Naive thymus-derived CD8-positive, alpha-beta T cell (primary cell): Measurements from ENCODE around the gene VKORC1L1. TPM values are rescaled to one million over a fixed set of nuclear protein-coding genes. Genes with fewer than 3 reads are reported as not detected.
A peak's percentile ranks its signal among the peaks of the same experiment; 100 is the strongest.
"Not testable (repeated sequence)": the region's sequence is repeated elsewhere in the genome, so short reads cannot be mapped to it uniquely, and the experiment has no call there.

ENCODE experiments used
- ATAC-seq, 2 donors: fragments of 150-1000 bp; cut with Tn5 transposase in 1 of 2; sonication (Bioruptor Pico), chemical (Tn5 transposase) in 1 of 2; 1 replicate in 1 of 2; 2 replicates in 1 of 2; pipeline ENCODE4 v1.10.0; 2021; ENCODE audit warnings: mild to moderate bottlenecking in 2 of 2, moderate library complexity in 2 of 2
- POLR2A ChIA-PET: fragments of 350-600 bp; sonication (Branson Sonifier 250); formaldehyde crosslinking; loops from one replicate; lab custom pipeline; 2021; ENCODE audit warnings: antibody characterized with exemption; lab: Charles Lee
- DNase-seq, 10 donors: peaks; one replicate each; pipeline versions ENCODE4 v3.0.0 to v3.0.0-alpha.2; 2020 to 2022
- H3K27ac Mint-ChIP-seq, 10 donors: one replicate each; pipeline ENCODE4 v1.8.0; 2020 to 2022; ENCODE audit warnings: mild to moderate bottlenecking in 10 of 10, mixed read lengths in 10 of 10, moderate library complexity in 4 of 10, inconsistent platforms in 1 of 10
- H3K27me3 Mint-ChIP-seq, 5 donors: one replicate each; pipeline ENCODE4 v1.8.0; 2021 to 2022; ENCODE audit warnings: mixed read lengths in 5 of 5
- H3K36me3 Mint-ChIP-seq, 3 donors: one replicate each; pipeline ENCODE4 v1.8.0; 2020 to 2022; ENCODE audit warnings: mixed read lengths in 3 of 3, mild to moderate bottlenecking in 2 of 3, inconsistent platforms in 1 of 3
- H3K4me1 Mint-ChIP-seq, 4 donors: one replicate each; pipeline ENCODE4 v1.8.0; 2021 to 2022; ENCODE audit warnings: mixed read lengths in 4 of 4
- H3K4me3 Mint-ChIP-seq, 10 donors: one replicate each; pipeline ENCODE4 v1.8.0; 2020 to 2022; ENCODE audit warnings: mild to moderate bottlenecking in 10 of 10, mixed read lengths in 10 of 10, moderate library complexity in 6 of 10, inconsistent platforms in 1 of 10
- H3K9me3 Mint-ChIP-seq, 9 donors: one replicate each; pipeline ENCODE4 v1.8.0; 2020 to 2022; ENCODE audit warnings: mixed read lengths in 9 of 9, mild to moderate bottlenecking in 3 of 9, inconsistent platforms in 1 of 9, moderate library complexity in 1 of 9
- polyA plus RNA-seq, 3 donors: library from polyadenylated mRNA; unstranded; fragments of 300-500 nt; fragmentation: Illumina TruSeq; gene quantifications; one replicate each; pipeline ENCODE4 v1.2.3, GENCODE V29; 2021
- total RNA-seq, 8 experiments: library from RNA in 2 of 8; stranded (reverse) in 2 of 8; gene quantifications; one replicate each; pipeline ENCODE4 v1.2.3 and lab custom pipeline; 2021 to 2026

Gene VKORC1L1
- total and polyA plus RNA-seq, 5 experiments from 2014 or later: 2.0 to 9.8 (median 3.1) TPM

DNA sequence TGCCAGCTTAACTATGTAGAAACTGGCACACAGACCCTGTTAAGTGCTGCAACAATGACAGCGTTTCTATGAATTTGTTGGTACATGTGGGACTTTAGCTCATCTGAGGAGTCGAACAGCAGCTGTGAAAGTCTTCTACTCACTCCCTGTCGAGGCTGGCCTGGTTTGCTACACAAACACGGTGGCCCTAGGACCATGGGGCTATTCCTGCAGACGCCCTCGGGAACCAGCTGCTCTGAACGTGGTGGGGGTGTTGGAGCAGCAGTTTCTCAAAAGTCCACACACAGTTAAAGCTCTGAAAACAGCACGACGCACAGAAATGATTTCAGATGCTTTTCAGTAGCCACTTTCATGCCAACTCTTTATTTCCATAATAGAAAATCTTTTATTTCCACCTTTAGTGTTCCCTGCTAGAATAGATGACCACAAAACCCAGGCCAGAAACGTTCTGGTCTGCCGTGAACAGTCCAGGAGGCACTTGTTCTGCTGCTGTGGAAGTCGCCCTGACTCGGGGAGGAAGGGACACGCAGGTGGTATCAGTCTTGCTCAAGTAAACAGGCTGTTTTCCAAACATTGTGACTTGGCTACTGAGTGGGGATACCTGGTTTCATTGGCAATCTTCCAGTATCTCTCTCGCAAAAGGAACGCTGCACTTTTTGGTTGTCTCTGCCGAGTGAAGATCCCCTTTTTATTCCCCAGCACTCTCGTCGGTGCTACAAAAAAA lies 87.6 kb downstream of the VKORC1L1 start:
- Mint-ChIP-seq H3K36me3 (peaks cover 5 to 87% (median 28%) of the 10 kb centered on the region in 3 donors), H3K27me3 (no peaks in the 10 kb centered on the region), H3K4me3 (no peak overlapping the region), H3K27ac (peak overlapping the region in 2 of 10 donors; percentile 2 to 52), H3K4me1 (no peaks in the 10 kb centered on the region), H3K9me3 (no peaks in the 10 kb centered on the region)
- ATAC-seq (no peak), DNase-seq (no peak)
- POLR2A ChIA-PET: no interaction called here

DNA sequence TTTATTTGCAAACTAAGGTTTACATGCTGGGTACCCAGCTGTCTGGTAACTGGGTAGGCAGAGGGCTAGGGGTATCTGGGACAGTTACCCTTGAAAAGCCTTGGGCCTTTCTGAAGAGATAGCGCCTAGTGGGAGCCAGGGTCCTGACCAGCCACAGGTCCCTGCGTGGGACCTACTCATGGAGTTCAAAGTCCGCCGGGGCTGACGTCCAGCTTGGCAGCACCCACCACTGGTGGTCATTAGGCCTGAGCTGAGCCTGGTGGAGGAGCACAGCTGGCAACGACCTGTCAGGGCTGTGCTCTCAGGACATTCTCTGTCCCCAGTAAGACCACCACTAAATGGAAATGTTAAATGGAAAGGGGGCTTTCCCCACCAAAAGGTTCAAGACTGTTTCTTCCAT lies 89.2 kb downstream of the VKORC1L1 start:
- Mint-ChIP-seq H3K27ac (peak overlapping the region in 1 of 10 donors; percentile 56), H3K9me3 (no peaks in the 10 kb centered on the region), H3K4me1 (no peaks in the 10 kb centered on the region), H3K36me3 (peaks cover 5 to 88% (median 29%) of the 10 kb centered on the region in 3 donors), H3K27me3 (no peaks in the 10 kb centered on the region), H3K4me3 (no peak overlapping the region)
- no peak for DNase-seq
- POLR2A ChIA-PET: no interaction called here
- ATAC-seq: no peak

DNA sequence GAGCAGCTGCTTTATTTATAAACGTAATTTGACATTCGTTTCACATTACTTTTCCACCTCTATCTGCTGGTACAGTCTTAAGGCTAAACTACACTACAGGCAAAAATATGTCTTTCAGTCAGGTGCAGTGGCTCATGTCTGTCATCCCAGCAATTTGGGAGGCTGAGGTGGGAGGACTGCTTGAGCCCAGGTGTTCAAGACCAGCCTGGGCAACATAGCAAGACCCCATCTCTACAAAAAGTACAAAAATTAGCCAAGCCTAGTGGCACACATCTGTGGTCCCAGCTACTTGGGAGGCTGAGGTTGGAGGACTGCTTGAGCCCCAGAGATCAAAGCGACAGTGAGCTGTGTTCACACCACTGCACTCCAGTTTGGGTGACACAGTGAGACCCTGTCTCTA lies 91.8 kb downstream of the VKORC1L1 start:
- not testable (repeated sequence) for H3K9me3 Mint-ChIP-seq, ATAC-seq, DNase-seq, H3K4me3 Mint-ChIP-seq, H3K4me1 Mint-ChIP-seq, H3K27me3 Mint-ChIP-seq
- peaks cover 5 to 91% (median 26%) of the 10 kb centered on the region in 3 donors for H3K36me3 Mint-ChIP-seq
- peak overlapping the region in 1 of 10 donors; percentile 28 for H3K27ac Mint-ChIP-seq
- POLR2A ChIA-PET: interaction anchor here (0.6 kb wide), 1 partner anchor 18 kb away, joined by 3 read pairs; no protein-coding TSS in a partner anchor

DNA sequence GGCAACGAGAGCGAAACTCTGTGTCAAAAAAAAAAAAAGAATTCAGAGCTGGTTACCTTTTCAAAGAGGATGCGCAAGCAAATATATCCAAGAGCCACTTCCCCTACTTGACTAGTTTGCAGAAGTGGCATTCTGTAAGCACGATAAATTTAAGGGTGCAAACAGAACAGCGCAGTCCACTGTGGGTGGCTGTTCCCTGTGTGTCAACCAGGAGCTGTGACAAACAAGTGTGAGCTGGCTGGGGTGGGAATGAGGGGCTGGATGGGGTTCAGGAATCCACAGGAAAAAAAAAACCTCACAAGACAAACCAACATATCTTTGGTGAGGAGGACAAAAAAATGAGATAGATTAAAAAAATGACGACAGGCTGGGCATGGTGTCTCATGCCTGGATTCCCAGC lies 93.3 kb downstream of the VKORC1L1 start:
- H3K27ac Mint-ChIP-seq: peak overlapping the region in 2 of 10 donors; percentile 41 to 61
- POLR2A ChIA-PET: no interaction called here
- no peaks in the 10 kb centered on the region for H3K4me1 Mint-ChIP-seq
- no peak overlapping the region for H3K4me3 Mint-ChIP-seq
- peaks cover 5 to 91% (median 15%) of the 10 kb centered on the region in 3 donors for H3K36me3 Mint-ChIP-seq
- DNase-seq (no peak), ATAC-seq (no peak)
- H3K9me3 Mint-ChIP-seq: no peaks in the 10 kb centered on the region
- H3K27me3 Mint-ChIP-seq: no peaks in the 10 kb centered on the region

DNA sequence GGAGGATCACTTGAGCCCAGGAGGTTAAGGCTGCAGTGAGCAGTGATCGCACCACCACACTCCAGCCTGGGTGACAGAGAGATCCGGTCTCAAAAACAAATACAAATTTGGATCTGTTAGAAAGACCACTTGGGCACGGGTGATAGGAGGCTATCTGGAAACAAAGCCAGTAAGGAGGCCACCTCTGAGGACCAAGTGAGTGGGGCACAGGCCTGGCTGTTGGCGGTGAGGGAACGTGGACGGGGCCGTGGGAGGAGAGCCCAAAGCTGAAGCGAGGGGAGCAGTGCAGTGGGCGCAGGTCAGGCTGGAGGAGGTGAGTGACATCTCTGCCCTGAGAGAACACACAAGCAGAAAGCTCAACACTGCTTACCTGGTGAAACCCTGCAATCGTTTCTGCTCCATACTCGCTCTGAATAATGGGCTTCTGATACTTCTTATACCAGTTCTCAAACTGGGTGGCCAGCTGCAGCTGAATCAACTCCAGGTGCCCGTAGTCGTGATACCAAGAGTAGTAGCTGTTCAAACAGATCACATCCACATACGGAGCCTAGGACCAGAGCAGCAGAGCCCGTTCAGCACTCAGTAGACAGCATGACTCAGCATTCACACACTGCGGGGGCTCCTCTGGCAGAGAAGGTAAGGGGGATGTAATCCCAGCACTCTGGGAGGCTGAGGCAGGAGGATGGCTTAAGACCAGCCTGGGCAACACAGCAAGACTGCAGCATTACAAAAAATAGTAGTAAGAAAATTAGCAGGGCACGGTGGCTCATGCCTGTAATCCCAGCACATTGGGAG lies 94.7 kb downstream of the VKORC1L1 start:
- Mint-ChIP-seq H3K4me3 (no peak overlapping the region), H3K9me3 (no peaks in the 10 kb centered on the region), H3K27me3 (no peaks in the 10 kb centered on the region), H3K4me1 (no peaks in the 10 kb centered on the region), H3K36me3 (peaks cover 5 to 92% (median 18%) of the 10 kb centered on the region in 3 donors), H3K27ac (peak overlapping the region in 1 of 10 donors; percentile 47)
- POLR2A ChIA-PET: no interaction called here
- ATAC-seq (no peak), DNase-seq (no peak)

DNA sequence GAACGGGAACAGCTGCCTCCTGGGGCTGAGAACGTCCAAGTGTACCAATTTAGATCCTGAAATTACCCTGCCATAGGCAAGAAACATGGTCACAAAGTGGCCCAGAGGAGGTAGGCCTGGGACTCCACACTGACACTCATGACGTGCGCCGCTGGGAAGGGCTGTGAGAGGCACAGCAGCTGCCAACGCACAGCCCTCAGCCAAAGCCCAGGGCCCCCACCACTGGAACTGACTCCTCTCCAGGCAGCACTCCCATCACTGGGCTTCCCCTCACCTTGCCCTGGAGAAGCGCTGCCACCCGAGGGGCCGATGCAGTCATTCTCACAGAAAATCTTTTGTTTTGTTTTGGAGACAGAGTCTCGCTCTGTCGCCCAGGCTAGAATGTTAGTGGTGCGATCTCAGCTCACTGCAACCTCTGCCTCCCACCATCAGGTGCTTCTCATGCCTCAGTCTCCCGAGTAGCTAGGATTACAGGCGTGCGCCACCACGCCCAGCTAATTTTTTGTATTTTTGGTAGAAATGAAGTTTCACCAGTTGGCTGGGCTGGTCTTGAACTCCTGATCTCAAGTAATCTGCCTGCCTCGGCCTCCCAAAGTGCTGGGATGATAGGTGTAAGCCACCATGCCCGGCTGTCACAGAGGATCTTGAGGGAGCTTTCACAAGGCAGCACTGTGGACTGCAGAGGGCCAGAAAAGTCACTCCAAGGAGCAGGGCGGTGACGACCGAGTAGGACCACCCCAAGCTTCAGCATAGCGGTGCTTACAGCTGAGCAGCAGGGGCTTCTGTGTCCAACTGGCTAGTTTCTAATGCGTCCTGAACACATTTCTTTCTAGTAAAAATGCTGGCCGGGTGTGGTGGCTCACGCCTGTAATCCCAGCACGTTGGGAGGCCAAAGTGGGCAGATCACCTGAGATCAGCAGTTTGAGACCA lies 95.6 kb downstream of the VKORC1L1 start:
- H3K36me3 Mint-ChIP-seq: peaks cover 0 to 92% (median 15%) of the 10 kb centered on the region in 3 donors
- no peaks in the 10 kb centered on the region for H3K4me1 Mint-ChIP-seq
- no peaks in the 10 kb centered on the region for H3K9me3 Mint-ChIP-seq
- no peak overlapping the region for H3K4me3 Mint-ChIP-seq
- no peaks in the 10 kb centered on the region for H3K27me3 Mint-ChIP-seq
- H3K27ac Mint-ChIP-seq: no peak overlapping the region
- POLR2A ChIA-PET: no interaction called here
- no peak for DNase-seq
- no peak for ATAC-seq

DNA sequence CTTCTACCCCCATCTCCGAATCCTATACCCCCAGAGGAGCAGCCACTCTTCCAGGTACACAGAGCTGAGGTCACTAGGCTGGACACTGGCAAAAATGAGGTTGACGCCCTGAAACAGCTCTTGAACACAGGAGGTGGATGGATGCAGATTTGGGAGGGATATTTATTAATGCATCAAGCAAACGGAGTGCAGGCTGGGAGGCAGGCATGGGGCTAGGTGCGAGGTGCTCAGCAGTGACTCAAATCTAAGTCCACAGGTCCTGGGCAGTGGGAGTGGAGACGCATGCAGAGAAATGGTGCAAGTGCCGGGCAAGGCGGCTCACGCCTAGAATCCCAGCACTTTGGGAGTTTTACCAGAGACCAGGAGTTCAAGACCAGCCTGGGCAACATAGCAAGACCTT lies 98.1 kb downstream of the VKORC1L1 start:
- Mint-ChIP-seq H3K36me3 (peaks cover 0 to 87% (median 6%) of the 10 kb centered on the region in 3 donors), H3K4me1 (no peaks in the 10 kb centered on the region), H3K4me3 (no peak overlapping the region), H3K27ac (no peak overlapping the region), H3K27me3 (no peaks in the 10 kb centered on the region), H3K9me3 (no peaks in the 10 kb centered on the region)
- POLR2A ChIA-PET: no interaction called here
- ATAC-seq (no peak), DNase-seq (no peak)

DNA sequence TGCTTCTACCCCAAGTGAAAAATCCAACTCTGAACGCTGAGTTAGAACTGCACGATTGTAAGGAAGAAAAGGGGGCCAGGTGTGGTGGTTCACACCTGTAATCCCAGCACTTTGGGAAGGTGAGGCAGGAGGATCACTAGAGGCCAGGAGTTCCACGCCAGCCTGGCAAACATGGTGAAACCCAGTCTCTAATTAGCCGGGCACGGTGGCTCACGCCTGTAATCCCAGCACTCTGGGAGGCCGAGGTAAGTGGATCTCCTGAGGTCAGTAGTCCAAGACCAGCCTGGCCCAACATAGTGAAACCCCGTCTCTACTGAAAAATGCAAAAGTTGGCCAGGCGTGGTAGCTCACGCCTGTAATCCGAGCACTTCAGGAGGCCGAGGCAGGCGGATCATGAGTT lies 100.1 kb downstream of the VKORC1L1 start:
- H3K27me3 Mint-ChIP-seq: no peaks in the 10 kb centered on the region
- no peaks in the 10 kb centered on the region for H3K4me1 Mint-ChIP-seq
- peaks cover 0 to 74% (median 4%) of the 10 kb centered on the region in 3 donors for H3K36me3 Mint-ChIP-seq
- H3K9me3 Mint-ChIP-seq: no peaks in the 10 kb centered on the region
- H3K27ac Mint-ChIP-seq: peak overlapping the region in 2 of 10 donors; percentile 4 to 32
- no peak for ATAC-seq
- POLR2A ChIA-PET: no interaction called here
- no peak for DNase-seq
- no peak overlapping the region for H3K4me3 Mint-ChIP-seq

DNA sequence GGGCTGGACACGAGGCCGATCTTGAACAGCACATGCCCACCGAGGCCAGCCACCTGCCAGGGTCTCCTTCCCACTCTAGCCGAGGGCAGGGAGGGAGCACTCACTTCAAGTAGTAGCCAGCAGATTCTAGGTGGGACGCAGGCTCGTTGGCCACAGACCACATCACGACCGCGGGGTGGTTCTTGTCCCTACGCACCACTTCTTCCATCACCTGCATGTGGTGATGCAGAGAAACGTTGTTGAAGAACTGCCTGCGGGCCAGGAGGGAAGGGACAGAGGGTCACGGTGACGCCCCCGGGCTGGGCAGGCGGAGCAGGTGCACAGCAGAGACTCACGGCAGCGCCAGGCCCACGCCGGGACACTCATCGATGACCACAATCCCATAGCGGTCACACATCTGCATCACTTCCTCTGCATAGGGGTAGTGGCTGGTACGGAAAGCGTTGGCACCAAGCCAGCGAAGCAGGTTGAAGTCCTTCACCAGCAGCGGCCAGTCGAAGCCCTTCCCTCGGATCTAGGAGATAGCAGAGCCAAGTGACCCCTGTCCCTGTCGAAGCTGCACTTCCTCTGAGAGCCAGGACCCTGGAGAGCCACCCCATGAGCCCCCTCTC lies 101.4 kb downstream of the VKORC1L1 start:
- Mint-ChIP-seq H3K4me1 (peaks cover 0 to 4% (median 0%) of the 10 kb centered on the region in 4 donors), H3K9me3 (no peaks in the 10 kb centered on the region), H3K27me3 (no peaks in the 10 kb centered on the region), H3K4me3 (no peak overlapping the region), H3K27ac (no peak overlapping the region), H3K36me3 (peaks cover 0 to 69% (median 4%) of the 10 kb centered on the region in 3 donors)
- DNase-seq (no peak), ATAC-seq (no peak)
- POLR2A ChIA-PET: no interaction called here

DNA sequence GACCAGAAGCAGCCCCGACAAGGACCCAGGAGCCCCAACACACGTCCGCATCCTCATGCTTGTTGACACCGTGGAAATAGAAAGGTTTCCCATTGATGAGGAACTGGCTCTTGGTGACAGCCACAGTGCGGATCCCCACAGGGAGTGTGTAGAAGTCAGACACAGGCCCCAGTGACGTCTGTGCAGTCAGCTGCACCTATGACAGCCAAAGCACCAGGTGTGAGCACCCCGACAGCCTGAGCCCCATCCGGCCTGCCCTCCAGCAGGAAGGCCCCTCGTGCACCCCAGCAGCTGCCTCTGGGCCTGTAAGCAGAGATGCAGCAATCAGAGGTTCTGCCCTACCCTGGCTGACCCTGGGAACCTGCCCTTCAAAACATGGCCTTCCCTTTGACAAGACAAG lies 102.0 kb downstream of the VKORC1L1 start:
- H3K4me1 Mint-ChIP-seq: peaks cover 0 to 8% (median 2%) of the 10 kb centered on the region in 4 donors
- ATAC-seq (no peak), DNase-seq (no peak)
- H3K9me3 Mint-ChIP-seq: no peaks in the 10 kb centered on the region
- H3K36me3 Mint-ChIP-seq: peaks cover 0 to 63% (median 4%) of the 10 kb centered on the region in 3 donors
- POLR2A ChIA-PET: no interaction called here
- H3K27ac Mint-ChIP-seq: no peak overlapping the region
- no peaks in the 10 kb centered on the region for H3K27me3 Mint-ChIP-seq
- no peak overlapping the region for H3K4me3 Mint-ChIP-seq

DNA sequence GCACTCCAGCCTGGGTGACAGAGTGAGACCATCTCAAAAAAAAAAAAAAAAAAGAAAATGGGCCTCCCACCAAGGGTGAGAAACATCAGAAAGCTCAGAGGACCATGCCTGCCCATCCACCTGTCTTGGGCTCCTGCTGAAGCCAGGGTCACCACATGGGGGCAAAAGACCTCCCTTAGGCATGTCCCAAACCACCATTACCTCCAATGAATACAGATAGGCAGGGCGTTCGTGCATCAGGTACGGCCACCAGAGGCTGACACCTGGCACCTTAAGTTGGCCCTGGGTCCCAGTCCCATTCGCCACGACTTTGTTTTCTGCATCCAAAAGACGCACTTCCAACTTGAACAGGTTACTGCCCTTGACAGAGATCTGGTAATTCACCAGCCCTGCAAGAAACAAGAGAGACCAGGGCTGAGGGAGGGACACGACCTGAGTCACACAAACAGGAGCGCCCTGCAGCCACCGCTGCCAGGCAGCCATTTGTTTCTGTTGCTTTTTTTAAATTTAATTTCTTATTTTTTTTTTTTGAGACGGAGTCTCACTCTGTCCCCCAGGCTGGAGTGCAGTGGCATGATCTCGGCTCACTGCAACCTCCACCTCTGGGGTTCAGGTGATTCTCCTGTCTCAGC lies 103.1 kb downstream of the VKORC1L1 start:
- ATAC-seq (no peak), DNase-seq (no peak)
- no peaks in the 10 kb centered on the region for H3K9me3 Mint-ChIP-seq
- no peaks in the 10 kb centered on the region for H3K27me3 Mint-ChIP-seq
- H3K36me3 Mint-ChIP-seq: peaks cover 0 to 53% (median 4%) of the 10 kb centered on the region in 3 donors
- H3K27ac Mint-ChIP-seq: peak overlapping the region in 1 of 10 donors; percentile 1
- H3K4me3 Mint-ChIP-seq: peak overlapping the region in 1 of 10 donors; percentile 20
- peaks cover 0 to 16% (median 9%) of the 10 kb centered on the region in 4 donors for H3K4me1 Mint-ChIP-seq
- POLR2A ChIA-PET: no interaction called here
